ENCODE data around the gene CRELD2.

GRCh38 chr22:49949914-49950292 lies 31.5 kb downstream of the CRELD2 start:
- TF ChIP-seq CTCF (IDR thresholded peaks at IDR 0.05; ENCODE audit: poor library complexity, severe bottlenecking) = no peak
- TF ChIP-seq RAD21 (conservative IDR thresholded peaks at IDR 0.05) = no peak
- TF ChIP-seq POLR2AphosphoS5 (IDR thresholded peaks at IDR 0.05) = no peak
- TF ChIP-seq TAF1 (IDR thresholded peaks at IDR 0.05; ENCODE audit: low read depth) = no peak

All from neural cell (in vitro differentiated cells).